Measurements from ENCODE around the gene TGFBR3.

DNA sequence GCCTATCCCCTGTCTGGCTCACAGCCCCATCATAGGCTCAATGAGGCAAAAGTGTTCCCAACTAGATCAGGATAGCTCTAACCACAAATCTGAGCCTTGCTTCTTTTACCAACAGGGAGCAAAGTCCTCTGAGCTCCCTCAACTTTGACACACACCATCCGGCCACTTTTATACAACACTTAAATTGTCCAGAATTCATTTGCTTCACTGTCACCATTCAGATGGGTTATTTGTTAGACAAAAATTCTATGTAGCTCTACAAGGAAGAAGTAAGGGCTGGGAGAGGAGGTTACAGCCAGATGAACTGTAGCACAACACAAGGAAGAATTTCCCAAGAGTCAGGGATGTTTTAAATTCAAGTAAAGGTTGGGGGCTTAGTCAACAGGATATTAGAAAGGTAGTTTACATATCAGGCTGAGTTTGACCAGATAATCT lies 50.8 kb downstream of the TGFBR3 start:
- TF ChIP-seq POLR2A (IDR thresholded peaks at IDR 0.05; ENCODE audit: low read depth, low read length) = no peak
- TF ChIP-seq, protein P1, sequence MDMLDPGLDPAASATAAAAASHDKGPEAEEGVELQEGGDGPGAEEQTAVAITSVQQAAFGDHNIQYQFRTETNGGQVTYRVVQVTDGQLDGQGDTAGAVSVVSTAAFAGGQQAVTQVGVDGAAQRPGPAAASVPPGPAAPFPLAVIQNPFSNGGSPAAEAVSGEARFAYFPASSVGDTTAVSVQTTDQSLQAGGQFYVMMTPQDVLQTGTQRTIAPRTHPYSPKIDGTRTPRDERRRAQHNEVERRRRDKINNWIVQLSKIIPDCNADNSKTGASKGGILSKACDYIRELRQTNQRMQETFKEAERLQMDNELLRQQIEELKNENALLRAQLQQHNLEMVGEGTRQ (IDR thresholded peaks at IDR 0.05; ENCODE audit: low read depth, low read length) = no peak
- TF ChIP-seq, protein P2, sequence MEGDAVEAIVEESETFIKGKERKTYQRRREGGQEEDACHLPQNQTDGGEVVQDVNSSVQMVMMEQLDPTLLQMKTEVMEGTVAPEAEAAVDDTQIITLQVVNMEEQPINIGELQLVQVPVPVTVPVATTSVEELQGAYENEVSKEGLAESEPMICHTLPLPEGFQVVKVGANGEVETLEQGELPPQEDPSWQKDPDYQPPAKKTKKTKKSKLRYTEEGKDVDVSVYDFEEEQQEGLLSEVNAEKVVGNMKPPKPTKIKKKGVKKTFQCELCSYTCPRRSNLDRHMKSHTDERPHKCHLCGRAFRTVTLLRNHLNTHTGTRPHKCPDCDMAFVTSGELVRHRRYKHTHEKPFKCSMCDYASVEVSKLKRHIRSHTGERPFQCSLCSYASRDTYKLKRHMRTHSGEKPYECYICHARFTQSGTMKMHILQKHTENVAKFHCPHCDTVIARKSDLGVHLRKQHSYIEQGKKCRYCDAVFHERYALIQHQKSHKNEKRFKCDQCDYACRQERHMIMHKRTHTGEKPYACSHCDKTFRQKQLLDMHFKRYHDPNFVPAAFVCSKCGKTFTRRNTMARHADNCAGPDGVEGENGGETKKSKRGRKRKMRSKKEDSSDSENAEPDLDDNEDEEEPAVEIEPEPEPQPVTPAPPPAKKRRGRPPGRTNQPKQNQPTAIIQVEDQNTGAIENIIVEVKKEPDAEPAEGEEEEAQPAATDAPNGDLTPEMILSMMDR (conservative IDR thresholded peaks at IDR 0.05; ENCODE audit: low read depth, low read length) = no peak
- no peak for TF ChIP-seq RCOR1 (IDR thresholded peaks at IDR 0.05; ENCODE audit: insufficient replicate concordance, low read length)
- TF ChIP-seq MXI1 (IDR thresholded peaks at IDR 0.05; ENCODE audit: borderline replicate concordance, low read depth, low read length) = no peak
- TF ChIP-seq RFX5 (IDR thresholded peaks at IDR 0.05; ENCODE audit: low read depth, low read length) = no peak
- TF ChIP-seq RAD21 (IDR thresholded peaks at IDR 0.05; ENCODE audit: low read length) = no peak
- TF ChIP-seq MAFK (IDR thresholded peaks at IDR 0.05; ENCODE audit: low read depth, low read length) = no peak
- TF ChIP-seq NFE2L2 (IDR thresholded peaks at IDR 0.05; ENCODE audit: low read depth, low read length) = no peak
